Measurements from ENCODE around the gene NFIA. TPM values are rescaled to one million over a fixed set of nuclear protein-coding genes. Genes with fewer than 3 reads are reported as not detected.

The NFIA gene
- total RNA-seq, 1 experiment from 2014 or later, result 23.9 TPM

DNA sequence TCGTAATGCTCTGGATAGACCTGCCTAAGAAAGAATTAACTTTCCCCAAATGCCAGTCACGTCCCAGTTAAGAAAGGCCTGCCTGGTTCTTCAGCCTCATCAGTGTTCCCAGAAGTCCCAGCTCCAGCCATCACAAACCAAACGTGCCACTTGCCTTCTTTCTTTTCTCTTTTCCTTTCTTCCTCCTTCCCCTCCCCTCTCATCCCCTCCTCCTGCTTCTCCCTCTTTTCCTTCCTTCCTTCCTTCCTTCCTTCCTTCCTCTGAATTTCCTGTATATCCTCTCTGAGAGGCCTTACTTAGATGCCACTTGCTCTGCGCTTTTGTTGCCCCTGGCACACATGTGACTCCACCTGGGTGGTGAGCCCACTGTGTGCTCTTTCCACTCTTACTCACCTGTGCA is 228.2 kb downstream of the NFIA start:
- H3K36me3 ChIP-seq, result no peaks in the 10 kb centered on the region
- no peaks in the 10 kb centered on the region for H3K4me1 ChIP-seq
- H3K27ac ChIP-seq, result no peak overlapping the region
- no peaks in the 10 kb centered on the region for H3K9me3 ChIP-seq (replicated peaks)
- H3K4me3 ChIP-seq, result no peak overlapping the region
- no peak for DNase-seq
- H3K27me3 ChIP-seq, result no peaks in the 10 kb centered on the region

DNA sequence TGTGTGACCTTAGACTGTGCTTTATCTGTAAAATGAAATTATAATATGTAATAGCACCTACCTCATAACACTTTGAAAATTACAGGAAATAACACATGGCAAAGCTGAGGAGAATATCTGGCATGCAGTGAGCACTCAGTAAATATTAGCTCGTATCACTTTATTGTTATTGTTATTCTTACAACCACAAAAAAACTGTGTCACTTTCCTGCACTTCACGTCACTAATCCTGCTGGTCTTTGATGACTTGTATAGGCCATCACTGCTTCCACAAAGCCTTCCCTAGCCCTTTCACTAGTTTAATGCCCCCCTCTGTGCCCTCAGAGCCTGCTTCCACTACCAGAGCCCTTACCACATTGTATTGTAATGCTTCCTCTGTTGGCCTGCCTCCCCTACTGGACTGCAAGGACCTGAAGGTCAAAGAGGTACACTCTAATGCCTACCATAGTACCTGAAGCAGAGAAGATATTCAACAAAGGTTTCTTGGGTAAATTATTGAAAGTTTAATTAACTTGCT is 231.6 kb downstream of the NFIA start:
- no peak overlapping the region for H3K4me3 ChIP-seq
- no peaks in the 10 kb centered on the region for H3K9me3 ChIP-seq (replicated peaks)
- no peak for DNase-seq
- H3K27ac ChIP-seq, result no peak overlapping the region
- no peaks in the 10 kb centered on the region for H3K36me3 ChIP-seq
- peaks cover 12% of the 10 kb centered on the region for H3K4me1 ChIP-seq
- no peaks in the 10 kb centered on the region for H3K27me3 ChIP-seq

DNA sequence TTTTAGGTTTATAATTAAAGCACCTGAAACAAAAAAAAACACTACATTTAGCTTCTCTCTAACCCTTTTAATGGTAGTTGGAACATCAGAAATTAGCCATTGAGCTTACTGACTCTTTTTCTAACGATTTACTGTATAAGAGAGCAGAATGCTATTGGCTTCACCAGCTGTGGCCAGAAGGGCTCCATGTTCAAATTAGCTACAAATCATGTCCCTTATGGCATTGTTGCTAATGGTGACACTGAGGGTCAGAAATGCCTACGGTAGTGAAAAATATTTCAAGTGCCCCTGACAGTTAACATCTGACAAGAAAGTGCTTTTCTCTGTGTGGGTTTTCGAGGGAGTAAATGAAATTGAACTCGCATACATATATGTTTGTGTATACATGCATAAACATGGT is 232.7 kb downstream of the NFIA start:
- H3K4me3 ChIP-seq, result no peak overlapping the region
- H3K27ac ChIP-seq, result no peak overlapping the region
- DNase-seq, result no peak

DNA sequence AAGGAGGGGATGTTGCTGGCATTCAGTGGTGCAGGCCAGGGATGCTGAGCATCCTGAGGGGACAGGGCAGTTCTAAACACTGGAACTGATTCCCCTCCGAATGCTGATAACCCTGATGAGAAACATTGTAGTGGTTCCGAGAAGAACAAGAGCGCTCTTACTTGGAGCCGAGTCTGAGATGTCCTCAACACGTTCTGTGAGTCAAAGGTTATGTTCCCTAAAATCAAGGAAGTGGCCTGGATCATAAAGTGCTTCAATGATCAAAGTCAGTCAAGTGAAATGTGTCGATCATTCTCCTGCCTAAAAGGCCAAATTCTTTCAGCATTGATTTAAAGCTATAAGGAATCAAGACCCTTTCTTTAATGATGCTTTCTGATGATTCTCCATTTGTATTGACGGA is 234.1 kb downstream of the NFIA start:
- no peaks in the 10 kb centered on the region for H3K36me3 ChIP-seq
- H3K27me3 ChIP-seq, result no peaks in the 10 kb centered on the region
- H3K9me3 ChIP-seq (replicated peaks), result no peaks in the 10 kb centered on the region
- no peak overlapping the region for H3K4me3 ChIP-seq
- peaks cover 30% of the 10 kb centered on the region for H3K4me1 ChIP-seq
- no peak for DNase-seq
- no peak overlapping the region for H3K27ac ChIP-seq

More for the DNA sequence above, 232.7 kb downstream of the NFIA start:
- Histone ChIP-seq H3K9me3 (replicated peaks) (no peaks in the 10 kb centered on the region), H3K36me3 (no peaks in the 10 kb centered on the region), H3K4me1 (peaks cover 22% of the 10 kb centered on the region), H3K27me3 (no peaks in the 10 kb centered on the region)

DNA sequence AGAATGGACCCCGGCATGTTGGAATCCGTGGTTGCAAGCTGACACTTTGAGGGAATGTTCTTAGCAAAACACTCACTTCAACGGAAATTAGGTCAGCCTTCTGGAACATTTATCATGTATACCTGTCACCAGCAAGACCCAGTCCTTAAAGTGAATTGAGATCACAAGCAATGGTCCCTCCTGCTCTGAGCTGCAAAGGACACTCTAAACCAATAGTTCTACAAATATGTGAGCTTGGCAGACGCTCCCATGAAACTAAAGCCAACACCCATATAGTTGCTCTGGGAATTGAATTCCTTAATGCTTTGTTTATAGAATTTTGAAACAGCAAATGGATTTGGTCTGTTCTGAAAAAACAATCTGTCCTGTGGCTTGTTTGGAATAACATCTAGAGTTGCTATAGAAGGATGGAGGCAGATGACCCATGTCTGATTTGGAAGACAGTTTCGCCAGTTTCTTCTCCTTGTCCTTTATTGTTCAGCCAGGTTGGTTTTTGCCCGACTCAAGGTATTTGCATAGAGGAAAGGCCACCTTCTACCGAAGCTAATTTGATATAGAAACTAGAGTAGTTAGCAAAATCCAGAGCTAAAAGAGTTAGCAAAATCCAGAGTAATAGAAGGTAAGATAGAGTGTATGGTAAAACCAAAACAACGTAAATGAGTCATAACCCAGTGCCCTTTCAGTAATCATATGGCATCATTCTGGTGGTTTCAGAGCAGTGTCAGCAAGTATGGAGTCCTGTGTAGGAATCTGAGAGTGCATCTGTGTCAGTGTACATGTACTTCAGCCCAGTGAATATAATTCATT is 236.2 kb downstream of the NFIA start:
- Histone ChIP-seq H3K27ac (peak overlapping the region; percentile 53), H3K27me3 (no peaks in the 10 kb centered on the region)
- DNase-seq, result peak; percentile 58 to 80

DNA sequence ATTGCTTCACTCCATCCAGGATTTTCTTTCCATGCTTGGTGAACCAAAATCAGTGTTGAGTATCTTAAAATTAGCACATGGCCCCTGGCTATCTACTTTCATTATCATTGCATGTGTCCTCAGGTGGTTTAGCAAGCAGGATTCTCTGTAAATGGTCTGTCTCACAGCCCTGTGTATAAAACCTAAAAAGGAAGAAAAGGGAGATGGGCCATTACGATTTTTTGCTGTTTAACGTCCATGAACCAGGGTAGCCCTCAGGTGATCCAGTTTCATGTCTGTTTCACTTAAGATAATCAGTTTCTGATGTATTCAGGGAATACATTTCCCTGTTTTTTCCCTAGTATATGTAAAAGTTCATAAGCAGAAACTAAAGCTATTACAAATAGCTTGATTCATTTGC is 238.2 kb downstream of the NFIA start:
- Histone ChIP-seq H3K36me3 (no peaks in the 10 kb centered on the region), H3K4me1 (peaks cover 30% of the 10 kb centered on the region), H3K9me3 (replicated peaks) (no peaks in the 10 kb centered on the region), H3K27me3 (no peaks in the 10 kb centered on the region), H3K4me3 (no peak overlapping the region), H3K27ac (no peak overlapping the region)
- peak in 1 of 2 experiments; percentile 12 for DNase-seq

More for the DNA sequence above, 236.2 kb downstream of the NFIA start:
- Histone ChIP-seq H3K36me3 (no peaks in the 10 kb centered on the region), H3K4me1 (peaks cover 30% of the 10 kb centered on the region), H3K4me3 (peak overlapping the region; percentile 32), H3K9me3 (replicated peaks) (no peaks in the 10 kb centered on the region)

DNA sequence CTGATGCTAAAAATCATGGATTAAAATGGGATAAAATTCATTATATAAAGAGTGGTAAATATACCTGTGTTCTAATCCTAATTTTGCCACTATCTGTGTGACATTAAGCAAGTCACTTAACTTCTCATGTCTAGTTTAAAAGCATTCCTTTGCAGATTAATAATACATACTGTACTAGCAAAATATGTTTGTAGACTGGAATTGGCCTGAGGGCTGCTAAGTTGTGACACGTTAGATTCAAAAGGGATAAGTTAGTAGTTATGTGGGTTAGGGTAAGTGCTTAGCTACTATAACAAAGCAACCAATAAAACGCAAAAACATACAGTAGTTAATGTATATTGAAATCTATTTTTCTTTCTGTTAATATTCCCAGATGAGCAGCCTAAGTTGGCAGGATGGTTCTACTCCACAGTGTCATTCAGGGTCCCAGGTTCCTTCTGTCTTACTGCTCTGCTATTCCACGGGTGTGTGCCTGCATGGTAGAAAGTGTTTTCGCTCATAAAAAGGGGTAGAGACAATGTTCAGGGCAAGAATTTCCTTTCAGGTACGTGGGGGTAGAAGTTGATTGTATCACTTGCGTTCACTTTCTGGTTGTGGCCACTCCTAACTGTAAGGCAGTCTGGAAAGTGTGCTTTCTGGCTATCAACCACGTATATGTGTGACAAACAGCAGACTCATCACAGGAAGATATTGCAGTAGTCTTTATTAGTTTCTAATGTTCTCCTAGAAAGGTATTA is 239.8 kb downstream of the NFIA start:
- Histone ChIP-seq H3K36me3 (no peaks in the 10 kb centered on the region), H3K9me3 (replicated peaks) (no peaks in the 10 kb centered on the region), H3K4me3 (no peak overlapping the region), H3K4me1 (peaks cover 30% of the 10 kb centered on the region), H3K27me3 (no peaks in the 10 kb centered on the region), H3K27ac (no peak overlapping the region)
- DNase-seq, result no peak

DNA sequence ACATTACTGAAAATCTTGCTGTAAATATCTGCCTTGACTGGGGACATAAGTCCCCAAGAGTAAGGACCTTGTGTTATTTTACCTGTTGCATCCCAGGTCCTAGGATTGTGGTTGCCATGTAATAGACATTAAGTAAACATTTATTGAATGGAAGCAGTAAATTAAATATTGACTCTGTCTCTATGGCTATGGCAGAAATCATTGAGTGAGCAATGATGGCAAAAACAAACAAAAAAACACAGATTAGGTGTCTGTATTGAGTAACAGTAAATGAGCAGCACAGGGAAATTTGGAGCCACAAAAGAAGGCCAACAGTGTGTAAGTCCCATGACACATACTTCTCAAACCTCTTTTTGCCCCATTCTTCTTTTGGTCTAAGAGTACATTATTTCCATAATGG is 240.4 kb downstream of the NFIA start:
- Histone ChIP-seq H3K36me3 (no peaks in the 10 kb centered on the region), H3K27ac (no peak overlapping the region), H3K4me1 (peaks cover 28% of the 10 kb centered on the region)

DNA sequence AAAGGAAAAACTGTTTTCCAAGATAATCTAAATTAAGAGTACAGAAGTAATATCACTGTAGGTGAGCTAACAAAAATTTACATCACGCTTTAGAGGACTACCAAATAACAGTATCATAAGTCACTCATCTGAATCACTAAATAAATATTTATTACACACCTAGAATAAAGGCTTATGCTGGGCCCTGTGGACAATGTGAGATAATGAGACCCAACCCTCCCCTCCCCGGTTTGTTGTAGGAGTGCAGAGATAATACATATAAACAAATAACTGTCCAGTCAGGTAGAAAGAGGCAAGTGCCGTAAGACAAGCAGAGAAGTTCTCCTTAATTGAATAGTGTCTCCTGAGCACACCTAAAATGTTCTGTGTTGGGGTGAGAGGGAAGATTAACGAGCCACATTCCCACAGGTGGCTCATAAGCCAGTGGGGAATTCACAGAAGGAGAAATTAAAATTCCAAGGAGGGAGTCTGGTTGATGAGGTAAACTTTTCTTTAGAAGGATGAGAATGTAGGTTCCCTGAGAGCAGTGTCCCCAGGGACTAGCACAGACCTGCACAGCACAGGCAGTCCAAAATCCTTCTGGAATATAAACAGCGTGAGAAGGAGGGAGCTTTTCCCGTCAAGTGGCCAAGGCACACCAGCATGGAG is 241.4 kb downstream of the NFIA start:
- no peak for DNase-seq
- H3K27me3 ChIP-seq, result no peaks in the 10 kb centered on the region
- H3K9me3 ChIP-seq (replicated peaks), result no peaks in the 10 kb centered on the region
- H3K36me3 ChIP-seq, result no peaks in the 10 kb centered on the region
- no peak overlapping the region for H3K27ac ChIP-seq
- peaks cover 20% of the 10 kb centered on the region for H3K4me1 ChIP-seq
- H3K4me3 ChIP-seq, result no peak overlapping the region

More for the DNA sequence above, 240.4 kb downstream of the NFIA start:
- Histone ChIP-seq H3K9me3 (replicated peaks) (no peaks in the 10 kb centered on the region), H3K4me3 (no peak overlapping the region), H3K27me3 (no peaks in the 10 kb centered on the region)
- no peak for DNase-seq

DNA sequence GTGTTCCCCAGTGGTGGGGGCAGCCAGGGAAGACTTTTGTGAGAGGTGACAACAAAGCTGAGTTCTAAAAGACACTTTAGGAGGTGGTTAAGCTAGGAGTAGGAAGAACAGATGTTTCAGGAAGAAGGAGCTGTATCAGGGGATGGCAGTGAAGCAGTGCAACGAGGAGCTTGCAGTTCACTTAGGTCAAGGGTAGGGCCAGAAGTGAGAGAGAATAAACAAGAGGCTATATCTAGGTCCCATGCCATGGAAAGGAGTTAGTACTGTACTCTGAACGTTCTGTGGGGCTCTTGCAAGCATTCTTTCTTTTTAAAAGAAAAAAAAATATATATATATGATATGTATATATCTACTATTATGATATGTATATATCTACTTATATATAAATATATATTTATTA is 244.4 kb downstream of the NFIA start:
- Histone ChIP-seq H3K36me3 (no peaks in the 10 kb centered on the region), H3K27ac (no peak overlapping the region), H3K4me3 (no peak overlapping the region), H3K9me3 (replicated peaks) (no peaks in the 10 kb centered on the region), H3K27me3 (no peaks in the 10 kb centered on the region), H3K4me1 (no peaks in the 10 kb centered on the region)
- DNase-seq, result no peak

DNA sequence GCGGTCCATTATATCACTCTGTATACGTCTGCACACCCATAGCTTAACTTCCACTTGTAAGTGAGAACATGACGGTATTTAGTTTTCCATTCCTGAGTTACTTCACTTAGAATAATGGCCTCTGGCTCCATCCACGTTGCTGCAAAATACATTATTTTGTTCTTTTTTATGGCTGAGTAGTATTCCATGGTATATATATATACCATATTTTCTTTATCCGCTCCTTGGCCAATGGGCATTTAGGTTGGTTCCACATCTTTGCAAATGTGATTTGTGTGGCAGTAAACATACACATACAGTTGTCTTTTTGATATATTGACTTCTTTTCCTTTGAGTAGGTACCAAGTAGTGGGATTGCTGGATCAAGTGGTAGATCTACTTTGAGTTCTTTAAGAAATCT is 245.1 kb downstream of the NFIA start:
- no peaks in the 10 kb centered on the region for H3K9me3 ChIP-seq (replicated peaks)
- H3K36me3 ChIP-seq, result no peaks in the 10 kb centered on the region
- H3K27ac ChIP-seq, result no peak overlapping the region
- no peak for DNase-seq
- H3K4me1 ChIP-seq, result no peaks in the 10 kb centered on the region
- H3K27me3 ChIP-seq, result no peaks in the 10 kb centered on the region
- no peak overlapping the region for H3K4me3 ChIP-seq

DNA sequence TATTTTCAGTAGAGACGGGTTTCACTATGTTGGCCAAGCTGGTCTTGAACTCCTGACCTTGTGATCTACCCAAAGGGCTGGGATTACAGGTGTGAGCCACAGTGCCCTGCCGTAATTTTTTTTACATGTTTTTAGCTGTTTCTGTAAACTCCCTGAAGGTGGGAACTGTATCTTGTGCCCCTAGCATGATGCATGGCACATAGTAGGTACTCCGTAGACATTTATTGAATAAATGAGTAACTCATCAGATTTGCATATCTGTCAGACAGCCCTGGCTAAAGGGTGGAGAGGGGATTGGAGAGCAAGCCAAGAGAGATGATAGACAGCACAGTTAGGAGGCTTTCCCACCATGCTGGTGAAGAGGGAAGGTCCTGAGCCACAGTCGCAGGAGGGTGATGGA is 247.2 kb downstream of the NFIA start:
- DNase-seq, result no peak
- H3K27me3 ChIP-seq, result no peaks in the 10 kb centered on the region
- H3K27ac ChIP-seq, result no peak overlapping the region
- H3K36me3 ChIP-seq, result no peaks in the 10 kb centered on the region; the same call in 1 of the 2 replicates
- no peaks in the 10 kb centered on the region for H3K9me3 ChIP-seq (replicated peaks)
- no peak overlapping the region for H3K4me3 ChIP-seq
- H3K4me1 ChIP-seq, result no peaks in the 10 kb centered on the region

DNA sequence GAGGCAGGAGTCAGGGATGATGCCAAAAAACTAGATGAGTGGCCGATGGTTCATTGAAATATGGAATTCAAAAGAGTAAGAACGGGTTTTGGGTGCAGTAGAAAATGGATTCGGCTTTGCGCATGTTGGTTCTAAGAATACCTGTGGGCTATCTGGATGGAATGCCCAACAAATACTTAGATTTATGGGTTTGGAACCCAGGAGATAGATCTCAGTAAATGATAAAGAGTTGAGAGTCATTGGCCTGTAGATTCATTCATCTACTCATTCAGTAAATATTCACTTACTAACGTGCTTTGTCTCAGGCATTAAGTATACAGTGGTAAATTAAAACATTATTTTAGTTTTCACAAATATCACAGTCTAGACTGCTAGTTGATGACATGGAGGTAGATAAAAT is 247.7 kb downstream of the NFIA start:
- no peaks in the 10 kb centered on the region for H3K9me3 ChIP-seq (replicated peaks)
- DNase-seq, result no peak
- no peaks in the 10 kb centered on the region for H3K27me3 ChIP-seq
- no peak overlapping the region for H3K27ac ChIP-seq
- no peak overlapping the region for H3K4me3 ChIP-seq
- H3K4me1 ChIP-seq, result no peaks in the 10 kb centered on the region
- no peaks in the 10 kb centered on the region; the same call in 1 of the 2 replicates for H3K36me3 ChIP-seq

DNA sequence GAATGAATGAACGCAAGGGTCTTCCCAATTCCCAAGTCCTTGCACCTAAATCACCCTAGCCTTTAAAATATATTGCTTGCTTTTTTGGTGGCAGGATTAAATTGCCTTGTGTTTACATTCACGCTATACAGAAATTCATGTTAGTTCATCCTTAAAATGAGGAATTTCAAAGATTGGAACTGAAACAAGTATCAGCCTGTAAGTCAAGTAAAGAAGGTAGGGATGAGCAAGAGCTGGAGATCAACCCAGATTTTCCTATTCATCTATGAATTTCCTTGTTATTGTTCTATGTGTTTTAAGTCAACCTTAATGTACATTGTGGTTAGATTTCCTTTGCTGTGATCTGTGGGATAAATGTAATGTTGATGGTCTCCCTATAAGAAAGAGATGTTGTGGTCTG is 248.2 kb downstream of the NFIA start:
- H3K27ac ChIP-seq, result no peak overlapping the region
- no peaks in the 10 kb centered on the region; the same call in 1 of the 2 replicates for H3K36me3 ChIP-seq
- DNase-seq, result no peak
- H3K4me3 ChIP-seq, result no peak overlapping the region
- no peaks in the 10 kb centered on the region for H3K4me1 ChIP-seq
- H3K9me3 ChIP-seq (replicated peaks), result no peaks in the 10 kb centered on the region
- no peaks in the 10 kb centered on the region for H3K27me3 ChIP-seq
